Activated naive CD8-positive, alpha-beta T cell treated with anti-CD3 and anti-CD28 coated beads, Interleukin-2, amount 50 U/mL, for 16 hours (primary cell): ENCODE data around the gene ZSCAN25.
"Not testable (repeated sequence)": the region's sequence is repeated elsewhere in the genome, so short reads cannot be mapped to it uniquely, and the experiment has no call there.

Experiments used
- DNase-seq: peaks from one replicate; pipeline ENCODE4 v3.0.0-alpha.2; 2020; ENCODE audit warnings: low read depth, low spot score

Gene ZSCAN25

DNA sequence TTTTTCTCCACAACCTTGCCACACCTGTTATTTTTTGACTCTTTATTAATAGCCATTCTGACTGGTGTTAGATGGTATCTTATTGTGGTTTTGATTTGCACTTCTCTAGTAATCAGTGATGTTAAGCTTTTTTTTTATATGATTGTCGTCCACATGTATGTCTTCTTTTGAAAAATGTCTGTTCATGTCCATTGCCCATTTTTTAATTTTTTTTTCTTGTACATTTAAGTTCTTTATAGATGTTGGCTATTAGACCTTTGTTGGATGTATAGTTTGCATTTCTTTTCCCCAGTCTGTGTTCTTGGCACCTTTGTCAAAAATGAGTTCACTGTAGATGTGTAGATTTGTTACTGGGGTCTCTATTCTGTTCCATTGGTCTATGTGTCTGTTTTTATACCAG lies 28.8 kb downstream of the ZSCAN25 start:
- no peak for DNase-seq

DNA sequence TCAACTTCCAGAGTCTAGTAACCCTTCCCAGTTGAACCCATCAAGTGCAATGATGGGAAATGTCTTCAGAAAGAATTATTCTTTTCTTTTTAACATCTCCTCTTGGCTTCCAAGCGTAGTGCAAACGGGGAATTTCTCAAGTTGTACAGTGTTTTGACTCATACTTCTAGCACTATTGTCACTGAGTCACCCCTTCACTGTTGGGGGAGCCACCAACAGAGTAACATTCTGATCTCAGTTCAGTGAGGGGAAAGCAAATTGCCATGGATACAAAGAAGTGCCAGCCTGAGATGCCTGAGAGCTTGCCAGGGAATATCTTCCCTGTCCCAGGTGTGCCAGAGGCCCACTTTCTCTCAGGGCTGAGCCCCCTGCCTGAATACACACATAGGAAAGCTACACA lies 32.1 kb downstream of the ZSCAN25 start:
- no peak for DNase-seq

DNA sequence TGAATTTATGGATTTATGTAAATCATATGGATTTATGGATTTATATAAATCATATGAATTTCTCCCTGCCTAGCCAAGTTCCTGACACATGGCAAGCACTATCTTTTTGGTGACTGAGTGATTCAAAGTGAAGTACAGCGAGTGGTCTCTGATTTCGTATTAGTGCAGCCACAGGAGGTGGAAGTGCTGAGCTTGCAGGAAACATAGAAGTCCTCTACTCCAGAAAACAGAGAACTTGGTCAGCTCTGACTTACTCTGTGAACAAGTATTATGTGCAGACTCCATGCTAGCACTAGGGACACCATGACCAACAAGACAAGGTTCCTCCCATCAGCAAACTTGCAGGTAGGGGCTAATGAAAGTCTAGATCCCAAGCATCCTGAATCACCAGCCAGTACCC lies 34.5 kb downstream of the ZSCAN25 start:
- DNase-seq = no peak

DNA sequence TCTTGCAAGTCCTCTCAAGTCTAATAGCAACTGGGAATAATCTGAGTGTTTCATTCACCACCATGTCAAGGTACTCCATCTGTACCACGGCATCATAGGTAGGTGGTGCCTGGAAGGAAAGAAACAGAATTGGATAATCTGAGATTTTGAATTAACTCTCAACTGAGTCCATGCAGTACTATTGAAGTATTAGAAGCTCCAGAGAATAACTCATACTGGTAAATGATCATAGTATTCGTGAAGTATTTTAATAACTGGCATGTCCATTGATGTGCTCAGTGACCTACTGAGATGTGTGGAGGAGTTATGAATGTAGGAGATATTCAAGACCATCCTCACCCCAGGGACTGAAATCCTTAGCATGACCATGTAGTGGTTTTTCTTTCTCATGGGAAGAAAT lies 35.9 kb downstream of the ZSCAN25 start:
- DNase-seq = no peak

DNA sequence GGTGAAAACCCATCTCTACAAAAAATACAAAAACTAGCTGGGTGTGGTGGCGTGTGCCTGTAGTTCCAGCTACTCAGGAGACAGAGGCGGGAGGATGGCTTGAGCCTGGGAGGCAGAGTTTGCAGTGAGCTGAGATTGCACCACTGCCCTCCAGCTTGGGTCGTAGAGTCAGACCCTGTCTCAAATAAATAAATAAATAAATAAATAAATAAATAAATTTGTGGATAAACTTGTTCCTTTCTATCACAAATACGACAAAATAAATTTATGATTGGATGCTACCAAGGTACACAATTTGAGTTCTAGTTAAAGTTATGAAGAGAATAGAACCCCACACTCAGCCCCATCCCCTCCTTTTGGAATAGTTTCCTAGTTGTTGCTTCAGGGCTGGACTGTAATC lies 36.5 kb downstream of the ZSCAN25 start:
- not testable (repeated sequence) for DNase-seq

DNA sequence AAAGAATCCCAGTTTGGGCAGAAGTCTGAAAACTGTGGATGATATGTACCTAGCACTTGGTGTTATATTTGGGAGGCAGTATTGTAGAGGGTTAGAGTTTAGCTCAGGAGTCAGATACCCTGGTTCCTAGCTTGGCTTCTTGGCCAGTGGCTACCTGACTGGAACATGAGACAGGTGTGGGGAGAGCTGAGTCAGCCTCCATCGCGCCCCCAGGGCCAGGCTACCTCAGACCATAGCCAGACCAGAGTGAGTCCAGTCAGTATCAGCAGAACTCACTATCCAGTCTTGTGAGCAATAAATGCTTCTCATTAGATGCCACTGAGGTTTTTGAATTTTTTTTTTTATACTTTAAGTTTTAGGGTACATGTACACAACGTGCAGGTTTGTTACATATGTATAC lies 37.0 kb downstream of the ZSCAN25 start:
- DNase-seq = no peak

DNA sequence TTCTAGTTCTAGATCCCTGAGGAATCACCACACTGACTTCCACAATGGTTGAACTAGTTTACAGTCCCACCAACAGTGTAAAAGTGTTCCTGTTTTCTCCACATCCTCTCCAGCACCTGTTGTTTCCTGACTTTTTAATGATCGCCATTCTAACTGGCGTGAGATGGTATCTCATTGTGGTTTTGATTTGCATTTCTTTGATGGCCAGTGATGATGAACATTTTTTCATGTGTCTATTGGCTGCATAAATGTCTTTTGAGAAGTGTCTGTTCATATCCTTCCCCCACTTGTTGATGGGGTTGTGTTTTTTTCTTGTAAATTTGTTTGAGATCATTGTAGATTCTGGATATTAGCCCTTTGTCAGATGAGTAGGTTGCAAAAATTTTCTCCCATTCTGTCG lies 37.9 kb downstream of the ZSCAN25 start:
- DNase-seq = not testable (repeated sequence)

DNA sequence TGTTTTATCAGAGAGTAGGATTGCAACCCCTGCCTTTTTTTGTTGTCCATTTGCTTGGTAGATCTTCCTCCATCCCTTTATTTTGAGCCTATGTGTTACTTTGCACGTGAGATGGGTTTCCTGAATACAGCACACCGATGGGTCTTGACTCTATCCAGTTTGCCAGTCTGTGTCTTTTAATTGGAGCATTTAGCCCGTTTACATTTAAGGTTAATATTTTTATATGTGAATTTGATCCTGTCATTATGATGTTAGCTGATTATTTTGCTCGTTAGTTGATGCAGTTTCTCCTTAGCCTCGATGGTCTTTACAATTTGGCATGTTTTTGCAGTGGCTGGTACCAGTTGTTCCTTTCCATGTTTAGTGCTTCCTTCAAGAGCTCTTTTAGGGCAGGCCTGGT lies 41.1 kb downstream of the ZSCAN25 start:
- not testable (repeated sequence) for DNase-seq

DNA sequence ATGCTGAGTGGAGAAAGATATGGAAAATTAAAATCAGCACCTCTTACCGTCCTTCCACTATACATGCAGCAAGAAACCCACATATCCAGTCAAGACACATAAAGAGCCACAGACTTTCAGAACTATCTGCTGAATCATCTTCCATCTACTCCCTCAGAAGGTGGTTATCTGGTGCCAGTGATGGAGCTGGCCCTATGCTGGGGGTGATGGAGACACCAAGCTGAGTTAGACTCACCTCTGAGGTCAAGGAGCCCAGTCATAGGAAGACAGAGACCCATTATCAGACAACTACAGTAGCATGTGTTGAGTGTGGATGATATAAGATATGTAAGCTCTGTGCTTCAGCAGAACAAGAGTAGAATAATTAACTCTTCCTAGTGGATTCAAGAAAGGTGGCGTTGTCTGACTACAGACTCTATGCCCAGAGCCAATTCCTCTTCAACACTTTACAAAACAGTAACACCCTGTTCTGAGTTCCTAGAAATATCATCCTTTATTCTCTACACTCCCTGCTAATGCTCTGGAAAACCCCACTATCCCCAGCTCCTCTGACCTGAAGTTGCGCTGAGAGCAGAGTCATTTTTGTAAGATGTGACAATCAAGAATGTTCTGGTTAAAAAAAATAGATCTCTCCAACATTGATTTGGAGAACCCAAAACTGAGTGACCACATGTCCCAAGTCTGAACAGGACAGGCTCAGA lies 48.7 kb downstream of the ZSCAN25 start:
- DNase-seq = no peak

DNA sequence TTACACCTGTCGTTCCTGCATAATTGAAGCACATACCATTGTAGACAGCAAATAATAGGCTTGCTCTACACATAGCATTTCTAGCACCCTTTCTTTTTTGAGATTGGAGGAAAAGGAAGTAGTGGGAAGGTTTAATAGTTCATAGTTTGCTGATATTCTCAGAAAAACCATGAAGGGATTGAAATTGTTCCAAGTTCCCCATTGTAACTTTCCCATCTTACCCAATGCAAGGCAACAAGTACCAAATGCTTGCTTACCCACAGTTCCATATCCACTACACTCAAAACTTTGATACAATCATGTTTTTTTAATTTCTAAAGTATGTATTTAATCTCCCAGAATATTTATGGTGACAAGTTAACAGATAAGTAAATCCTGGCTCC lies 49.3 kb downstream of the ZSCAN25 start:
- DNase-seq = no peak

DNA sequence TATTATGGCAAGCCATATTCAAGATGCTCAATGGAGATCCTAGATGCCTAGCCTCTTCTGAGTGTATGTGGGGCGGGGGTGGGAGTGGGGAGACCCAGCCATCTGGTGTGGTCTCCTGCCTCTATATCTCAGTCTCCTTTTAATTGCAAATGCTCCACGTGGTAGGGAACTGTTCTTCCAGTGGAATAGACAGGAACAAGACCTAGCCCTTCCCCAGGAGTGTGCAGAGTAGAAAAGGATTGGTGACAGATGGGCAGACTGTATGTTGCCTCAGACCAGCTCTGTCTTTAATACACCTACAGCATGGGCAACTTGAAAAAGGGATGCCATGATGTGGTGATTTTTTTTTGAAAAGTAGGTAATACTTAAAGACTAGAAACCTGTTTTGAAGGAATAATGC lies 50.4 kb downstream of the ZSCAN25 start:
- DNase-seq = no peak

DNA sequence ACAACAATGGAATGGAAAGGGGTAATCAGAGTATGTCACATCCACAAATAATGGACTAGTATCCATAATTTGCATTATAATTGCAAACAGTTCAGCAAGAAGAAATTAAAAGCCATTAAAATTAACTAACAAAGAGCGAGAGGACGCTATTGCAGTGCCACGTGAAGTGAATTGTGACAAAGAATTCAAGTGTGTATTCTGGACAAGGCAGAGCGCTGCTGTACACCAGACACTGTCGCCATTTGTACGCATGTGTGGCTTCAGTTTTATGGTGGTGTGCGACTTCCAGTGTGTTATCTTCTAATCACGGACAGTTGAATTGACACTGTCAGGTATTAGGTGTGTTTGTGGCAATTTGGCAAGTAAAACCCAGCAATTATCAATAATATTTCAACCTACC lies 51.8 kb downstream of the ZSCAN25 start:
- DNase-seq = no peak

DNA sequence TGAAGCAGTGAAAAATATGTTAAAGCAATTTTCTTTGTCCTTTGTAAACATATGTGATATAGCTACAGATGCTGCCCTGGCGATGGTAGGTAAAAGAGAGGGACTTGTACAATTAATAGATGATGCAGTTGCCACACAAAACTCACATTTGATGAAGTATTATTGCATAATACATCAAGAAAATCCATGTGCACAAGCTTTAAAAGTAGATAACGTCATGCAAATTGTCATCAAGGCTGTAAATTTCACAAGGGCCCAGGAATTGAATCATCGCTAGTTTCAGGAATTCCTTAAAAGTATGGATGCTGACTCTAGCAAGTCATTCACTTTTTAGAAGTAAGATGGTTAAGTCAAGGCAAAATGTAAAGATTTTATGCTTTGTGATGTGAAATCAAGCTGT lies 53.0 kb downstream of the ZSCAN25 start:
- no peak for DNase-seq

DNA sequence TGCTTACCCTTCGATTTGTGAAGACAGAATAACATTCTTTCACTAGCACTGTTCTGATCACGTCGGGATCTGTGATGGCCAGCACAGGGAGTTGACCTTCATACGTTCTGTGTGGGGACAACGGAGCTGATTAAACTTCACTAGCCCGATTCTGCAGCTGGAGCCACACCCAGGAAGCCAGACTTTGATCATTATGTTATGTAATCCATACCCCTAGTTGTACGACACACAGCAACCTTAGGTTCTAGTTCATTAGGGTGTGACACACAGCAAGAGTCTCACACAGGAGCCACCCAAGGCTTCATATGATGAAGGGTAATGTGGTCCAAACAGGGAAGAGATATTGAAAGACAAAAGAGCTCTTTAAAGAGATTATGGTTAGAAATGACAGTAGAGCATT lies 55.8 kb downstream of the ZSCAN25 start:
- no peak for DNase-seq

DNA sequence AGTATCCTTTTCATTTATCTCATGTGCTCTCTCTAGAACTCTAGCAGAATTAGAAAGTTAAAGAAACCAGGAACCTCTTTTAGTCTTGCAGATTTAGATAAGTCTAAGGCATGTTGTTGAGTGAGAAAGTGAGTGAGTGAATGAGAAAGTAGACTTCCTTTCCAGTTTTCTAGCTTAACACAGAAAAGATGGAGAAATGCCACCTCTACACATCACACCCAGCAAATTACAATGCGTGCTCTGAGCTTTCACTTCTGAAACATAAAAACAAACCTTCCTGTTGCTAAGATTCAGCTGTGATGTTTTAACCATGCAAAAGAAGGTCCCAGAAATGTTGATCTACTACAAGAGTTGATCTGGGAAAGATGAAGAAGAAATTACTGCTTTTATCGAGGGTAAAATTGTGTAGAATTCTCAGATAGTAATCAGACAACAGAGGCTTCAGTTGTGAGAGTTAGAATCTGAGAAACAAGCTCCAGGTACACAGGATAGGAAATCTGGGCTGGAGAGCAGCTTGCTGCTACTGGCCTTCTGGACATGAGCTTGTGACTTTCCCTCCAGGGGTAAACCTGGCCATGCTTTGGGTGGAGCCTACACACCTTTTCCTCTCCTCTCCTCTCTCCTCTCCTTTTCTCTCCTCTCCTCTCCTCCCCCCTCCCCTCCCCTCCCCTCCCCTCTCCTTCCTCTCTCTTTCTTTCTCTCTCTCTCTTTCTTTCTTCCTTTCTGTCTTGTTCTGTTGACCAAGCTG lies 58.4 kb downstream of the ZSCAN25 start:
- no peak for DNase-seq

DNA sequence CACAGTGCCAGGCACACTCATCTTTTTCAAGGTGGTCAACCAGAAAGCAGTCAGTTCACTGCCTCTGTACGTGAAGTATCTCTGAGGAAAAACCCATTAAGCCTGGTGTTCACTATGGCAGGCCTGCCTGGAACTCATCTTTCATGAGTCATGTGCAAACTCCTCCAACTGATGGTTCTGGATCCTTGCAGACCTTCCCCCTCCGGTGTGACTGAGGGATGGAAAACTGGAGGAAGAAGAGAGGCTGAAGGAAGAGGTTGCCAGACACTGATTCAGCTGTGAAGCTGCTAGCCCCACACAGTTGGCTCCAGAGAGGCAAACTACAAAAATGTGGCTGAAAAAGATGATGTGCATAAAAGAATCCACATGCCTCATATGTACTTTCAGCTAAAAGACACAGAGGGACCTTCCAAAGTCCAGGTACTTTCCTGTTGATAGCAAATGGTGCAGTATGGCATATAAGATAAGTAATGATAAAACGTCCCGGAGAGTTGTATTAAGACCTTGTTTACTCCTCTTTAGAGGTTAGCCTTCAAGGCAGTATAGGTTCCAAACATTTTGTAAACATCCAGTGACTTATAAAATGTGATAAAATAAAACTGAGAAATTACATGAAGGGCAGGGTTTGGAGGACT lies 60.4 kb downstream of the ZSCAN25 start:
- no peak for DNase-seq

DNA sequence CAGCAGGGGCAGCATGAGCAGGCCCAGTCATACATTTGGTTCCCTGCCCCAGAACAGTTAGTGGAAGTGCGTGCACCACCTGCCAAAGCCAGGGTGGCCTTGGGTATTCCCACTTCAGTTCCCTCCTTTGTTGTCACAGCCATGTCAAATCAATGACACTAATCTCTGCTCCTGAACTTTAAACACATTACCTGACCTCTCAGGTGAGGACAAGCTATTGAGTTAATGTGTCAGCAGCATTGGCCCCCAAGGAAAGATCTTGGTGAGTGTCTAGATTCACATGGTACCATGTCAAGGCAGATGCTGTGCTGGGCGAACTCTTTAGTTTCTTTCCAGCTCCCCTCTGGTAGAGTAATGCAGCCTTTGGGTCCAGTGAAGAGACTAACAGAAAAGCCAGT lies 60.9 kb downstream of the ZSCAN25 start:
- DNase-seq = no peak

DNA sequence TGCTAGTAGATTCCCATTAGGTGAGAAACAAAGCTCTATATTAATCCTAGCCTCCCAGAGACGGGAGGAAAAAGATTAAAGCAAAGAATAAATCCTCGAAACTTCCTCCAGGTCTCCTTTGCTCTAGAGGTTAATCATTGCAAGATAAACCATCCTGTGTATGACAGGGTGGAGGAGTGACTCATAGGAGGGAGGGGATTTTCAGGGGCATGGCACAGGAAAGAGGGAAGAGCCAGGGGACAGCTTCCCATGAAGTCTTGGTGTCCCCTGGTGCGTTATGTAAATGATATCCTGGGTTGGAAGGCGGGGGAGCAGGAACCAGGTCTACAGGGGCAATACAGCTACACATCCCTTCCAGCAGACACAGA lies 62.3 kb downstream of the ZSCAN25 start:
- DNase-seq = no peak

DNA sequence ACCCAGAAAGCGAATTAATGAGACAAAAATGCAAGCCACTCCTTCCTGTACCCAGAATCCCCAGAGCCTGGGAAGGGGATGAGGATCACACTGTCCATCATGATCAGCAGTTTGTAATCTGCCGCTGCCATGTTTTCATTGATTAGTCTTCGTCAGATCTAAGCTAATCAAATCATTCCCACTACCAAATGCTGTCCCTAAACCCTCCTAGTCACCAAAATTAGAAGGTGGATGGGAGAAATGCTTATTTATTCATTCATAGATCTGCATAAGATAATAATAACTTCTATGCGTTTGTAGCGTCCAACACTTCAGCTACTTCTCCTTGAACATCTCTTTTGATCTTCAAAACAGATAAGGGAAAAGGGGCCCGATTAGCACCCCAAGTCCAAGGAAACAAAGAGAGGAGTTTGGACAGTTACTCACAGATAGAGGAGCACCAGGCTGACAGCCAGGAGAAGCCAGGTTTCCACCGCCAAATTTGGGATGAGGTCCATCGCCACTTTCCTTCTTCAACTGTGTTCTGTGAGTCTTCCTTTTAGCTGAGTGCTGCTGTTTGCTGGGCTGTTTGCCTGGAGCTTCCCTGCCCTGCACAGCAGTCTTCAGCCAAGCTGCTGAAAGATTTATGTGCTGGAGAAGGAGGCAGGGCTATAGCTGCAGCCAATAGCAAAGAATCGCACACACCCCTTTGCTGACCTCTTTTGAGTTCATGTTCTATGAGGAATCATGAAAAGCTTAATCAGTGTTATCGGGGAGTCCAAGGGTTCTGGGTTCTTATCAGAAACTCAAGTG lies 62.9 kb downstream of the ZSCAN25 start, which contains the start of gene CYP3A5:
TSS of gene CYP3A5 (minus strand) at position 597 of the 792 bp plus-strand sequence. CDS start at position 497, 100 bp downstream.
- DNase-seq = no peak
